ENCODE data around the gene CDKAL1. TPM values are rescaled to one million over a fixed set of nuclear protein-coding genes. Genes with fewer than 3 reads are reported as not detected.

The CDKAL1 gene
- total and polyA plus RNA-seq, 2 of the 13 experiments (the other 11 are each of a cell fraction or from before 2014, with no cell fraction given) = 9.5 to 27.7 TPM

DNA sequence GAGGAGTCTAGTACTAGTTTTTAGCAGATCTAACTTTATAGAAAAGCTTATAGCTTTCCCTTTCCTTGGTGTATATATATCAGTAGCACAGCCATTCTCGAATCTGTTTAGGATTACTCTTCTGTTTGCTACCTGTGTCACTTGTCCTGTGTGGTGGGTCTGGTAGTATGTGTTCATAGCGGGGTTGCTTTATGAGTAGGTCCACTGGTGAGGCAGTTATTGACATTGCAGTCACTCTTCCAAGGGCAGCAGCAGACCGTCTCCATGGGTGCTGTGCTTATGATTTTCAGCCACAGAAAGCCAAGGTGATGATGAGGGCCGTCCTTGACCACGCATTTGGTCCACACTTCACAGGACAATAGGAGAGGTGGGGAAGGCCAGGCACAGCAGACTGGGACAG lies 171.5 kb downstream of the CDKAL1 start (continued):
- TF ChIP-seq FOXA1 (IDR thresholded peaks at IDR 0.05) (no peak), FOXA1 (CRISPR knock-in tag; IDR thresholded peaks at IDR 0.05) (peak; percentile 65), FOXA3 (CRISPR knock-in tag; IDR thresholded peaks at IDR 0.05) (peak; percentile 30; the same call in 1 of the 2 replicates), ZMYM4 (CRISPR knock-in tag; IDR thresholded peaks at IDR 0.05) (0 out of 2 replicates have a peak, but pooled peaks have one; percentile 20)

DNA sequence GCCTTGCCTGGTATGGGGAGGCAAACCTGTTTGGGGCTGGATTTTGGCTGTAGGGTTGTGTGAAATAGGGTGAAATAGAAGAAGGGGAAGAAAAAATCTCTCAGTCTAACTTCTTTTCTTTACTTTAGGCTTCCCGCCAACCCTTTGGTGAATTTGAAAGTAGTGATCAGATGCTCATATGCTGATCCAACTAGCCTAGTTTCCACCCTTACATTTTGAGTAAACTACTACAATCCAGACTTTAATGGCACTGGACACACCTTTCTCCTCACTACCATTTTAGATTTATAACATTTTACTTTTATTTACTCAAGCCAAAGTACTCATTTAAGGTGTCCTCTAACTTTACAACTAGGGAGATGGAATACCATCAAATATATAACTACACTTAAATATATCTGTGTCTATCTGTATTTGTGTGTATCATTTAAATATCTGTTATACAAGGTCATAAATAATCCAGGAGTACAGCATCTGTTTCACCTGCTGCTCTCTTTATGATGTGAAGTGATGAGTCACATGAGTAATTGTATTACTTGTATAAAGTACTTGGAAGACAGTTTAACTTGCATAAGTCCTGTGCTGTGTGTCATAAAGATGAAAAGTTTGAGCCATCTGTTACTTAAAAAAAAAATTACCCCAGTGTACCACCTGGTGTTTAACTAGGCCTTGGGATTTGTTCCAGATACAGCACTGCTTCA lies 172.1 kb downstream of the CDKAL1 start:
- Histone ChIP-seq H4K20me1 (ENCODE audit: insufficient read depth, low read length) (no peaks in the 10 kb centered on the region), H3K36me3 (replicated peaks in 1 of 2; ENCODE audit: control insufficient read depth in 1 of 2, insufficient read depth in 2 of 2, low read length in 2 of 2) (no peaks in the 10 kb centered on the region), H3K4me1 (ENCODE audit: insufficient read depth, low read length) (peaks cover 30% of the 10 kb centered on the region), H2AFZ (ENCODE audit: low read length) (no peak overlapping the region), H3K9me3 (ENCODE audit: low read length) (no peaks in the 10 kb centered on the region), H3K27me3 (ENCODE audit: control insufficient read depth in 1 of 2, insufficient read depth in 2 of 2, low read length in 2 of 2) (no peaks in the 10 kb centered on the region), H3K27ac (ENCODE audit: extremely low read length, insufficient read depth, low read length) (no peak overlapping the region), H3K79me2 (ENCODE audit: insufficient read depth, low read length) (no peaks in the 10 kb centered on the region), H3K4me2 (ENCODE audit: low read depth, low read length) (no peak overlapping the region), H3K4me3 (replicated peaks in 1 of 3; ENCODE audit: insufficient read depth in 1 of 3, low read depth in 2 of 3, low read length in 3 of 3) (no peak overlapping the region), H3K9ac (ENCODE audit: insufficient read depth, low read depth, low read length) (no peak overlapping the region)
- DNase-seq (ENCODE audit: low spot score) (no peak), FAIRE-seq (no peak), ATAC-seq (no peak)
- TF ChIP-seq U2AF1 (optimal IDR thresholded peaks at IDR 0.05; ENCODE audit: low read depth, low read length) (no peak), ZNF234 (CRISPR knock-in tag; conservative IDR thresholded peaks at IDR 0.05) (no peak)
- intact Hi-C loops (cut with micrococcal nuclease; ENCODE audit: unreplicated experiment) = no loop called here
- in situ Hi-C loops (cut with HindIII; ENCODE audit: extremely low pct_ligation_motif_present, low pct_unique_long_range_greater_than_20kb) = no loop called here
- BruUV-seq (replicated peaks) = no TSS peak
- CTCF ChIA-PET (ENCODE audit: low intra/inter-chr PET ratio, low total read pairs) = no interaction called here
- 97% methylated on average over 1 of the region's 1 CpG for WGBS (ENCODE audit: low lambda C conversion rate)
- POLR2A ChIA-PET = no interaction called here

DNA sequence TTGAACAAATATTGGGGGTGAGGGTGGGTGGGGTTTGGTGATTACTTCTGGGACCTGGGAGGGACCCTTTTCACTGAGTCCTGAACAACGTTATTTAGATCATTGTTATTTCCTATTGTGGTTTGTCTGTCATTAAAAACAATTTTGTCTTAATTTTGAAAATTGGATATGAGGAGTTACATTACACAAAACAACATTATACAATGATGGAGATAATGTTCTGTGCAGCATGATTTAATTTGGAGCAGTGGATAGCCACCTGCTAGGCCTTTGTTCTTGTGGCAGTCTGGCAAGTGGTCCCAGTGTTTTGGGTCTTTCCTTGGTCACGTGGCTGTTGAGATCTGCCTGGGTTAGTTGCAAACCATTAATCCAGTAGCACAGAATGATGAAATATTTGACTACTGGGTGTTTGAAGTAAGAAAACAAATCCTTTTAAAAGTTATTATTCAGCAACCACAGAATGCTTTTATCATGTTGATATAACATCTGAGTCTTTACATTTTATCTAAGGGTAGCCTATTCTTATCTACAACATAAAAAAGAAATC lies 172.8 kb downstream of the CDKAL1 start:
- H3K36me3 ChIP-seq (replicated peaks in 1 of 2; ENCODE audit: control insufficient read depth in 1 of 2, insufficient read depth in 2 of 2, low read length in 2 of 2) = no peaks in the 10 kb centered on the region
- in situ Hi-C loops (cut with HindIII; ENCODE audit: extremely low pct_ligation_motif_present, low pct_unique_long_range_greater_than_20kb) = no loop called here
- no peak overlapping the region for H3K27ac ChIP-seq (ENCODE audit: extremely low read length, insufficient read depth, low read length)
- no peak for ATAC-seq
- no peak for FAIRE-seq
- ChIA-PET POLR2A (no interaction called here), CTCF (ENCODE audit: low intra/inter-chr PET ratio, low total read pairs) (no interaction called here)
- intact Hi-C loops (cut with micrococcal nuclease; ENCODE audit: unreplicated experiment) = no loop called here
- H2AFZ ChIP-seq (ENCODE audit: low read length) = no peak overlapping the region
- no peaks in the 10 kb centered on the region for H3K9me3 ChIP-seq (ENCODE audit: low read length)
- H3K4me3 ChIP-seq (replicated peaks in 1 of 3; ENCODE audit: insufficient read depth in 1 of 3, low read depth in 2 of 3, low read length in 3 of 3) = no peak overlapping the region
- peak; percentile 52 for DNase-seq (ENCODE audit: low spot score)
- H3K4me2 ChIP-seq (ENCODE audit: low read depth, low read length) = no peak overlapping the region
- BruUV-seq (replicated peaks) = no TSS peak
- WGBS (ENCODE audit: low lambda C conversion rate) = 53% methylated on average over 2 of the region's 2 CpGs
- no peaks in the 10 kb centered on the region for H4K20me1 ChIP-seq (ENCODE audit: insufficient read depth, low read length)
- no peaks in the 10 kb centered on the region for H3K79me2 ChIP-seq (ENCODE audit: insufficient read depth, low read length)
- no peaks in the 10 kb centered on the region for H3K27me3 ChIP-seq (ENCODE audit: control insufficient read depth in 1 of 2, insufficient read depth in 2 of 2, low read length in 2 of 2)
- no peak overlapping the region for H3K9ac ChIP-seq (ENCODE audit: insufficient read depth, low read depth, low read length)
- peaks cover 30% of the 10 kb centered on the region for H3K4me1 ChIP-seq (ENCODE audit: insufficient read depth, low read length)
- TF ChIP-seq ZSCAN31 (CRISPR knock-in tag; IDR thresholded peaks at IDR 0.05; ENCODE audit: low read depth) (no peak), HMG20B (CRISPR knock-in tag; conservative IDR thresholded peaks at IDR 0.05) (no peak), GATAD2A (CRISPR knock-in tag; IDR thresholded peaks at IDR 0.05) (no peak), ZNF777 (CRISPR knock-in tag; IDR thresholded peaks at IDR 0.05) (no peak), NCOA2 (CRISPR knock-in tag; IDR thresholded peaks at IDR 0.05) (peak; percentile 6; the same call in 1 of the 2 replicates), NR2F6 (IDR thresholded peaks at IDR 0.05) (no peak), NR2F6 (CRISPR knock-in tag; IDR thresholded peaks at IDR 0.05) (no peak), MEIS1 (CRISPR knock-in tag; IDR thresholded peaks at IDR 0.05; ENCODE audit: borderline replicate concordance) (no peak), ZFP41 (CRISPR knock-in tag; IDR thresholded peaks at IDR 0.05; ENCODE audit: borderline replicate concordance) (no peak), CEBPG (CRISPR knock-in tag; IDR thresholded peaks at IDR 0.05) (peak; percentile 22; the same call in 1 of the 2 replicates)
- TF ChIP-seq, protein P1, sequence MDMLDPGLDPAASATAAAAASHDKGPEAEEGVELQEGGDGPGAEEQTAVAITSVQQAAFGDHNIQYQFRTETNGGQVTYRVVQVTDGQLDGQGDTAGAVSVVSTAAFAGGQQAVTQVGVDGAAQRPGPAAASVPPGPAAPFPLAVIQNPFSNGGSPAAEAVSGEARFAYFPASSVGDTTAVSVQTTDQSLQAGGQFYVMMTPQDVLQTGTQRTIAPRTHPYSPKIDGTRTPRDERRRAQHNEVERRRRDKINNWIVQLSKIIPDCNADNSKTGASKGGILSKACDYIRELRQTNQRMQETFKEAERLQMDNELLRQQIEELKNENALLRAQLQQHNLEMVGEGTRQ (IDR thresholded peaks at IDR 0.05; ENCODE audit: low read depth, low read length) = no peak
- TF ChIP-seq, protein P1 (CRISPR knock-in tag; IDR thresholded peaks at IDR 0.05; ENCODE audit: borderline replicate concordance) = peak; percentile 22; the same call in 1 of the 2 replicates
